OCI-LY7 (cell line): ENCODE measurements around the gene TRAF3IP3. TPM values are rescaled to one million over a fixed set of nuclear protein-coding genes. Genes with fewer than 3 reads are reported as not detected.

Experiments
- BruUV-seq: library from RNA; stranded (reverse); fragments of 400-500 nt; replicated peaks from 2 replicates; lab custom pipeline; 2021; lab: Mats Ljungman, UMichigan
- CTCF ChIA-PET: fragments of 300-600 bp; sonication (Branson Sonifier 250); formaldehyde crosslinking; loops from one replicate; lab custom pipeline; 2022; ENCODE audit warnings: antibody characterized with exemption; ENCODE audit not compliant: unreplicated experiment; lab: Charles Lee
- POLR2A ChIA-PET: fragments of 300-600 bp; sonication (Branson Sonifier 250); formaldehyde crosslinking; loops from one replicate; lab custom pipeline; 2022; ENCODE audit warnings: antibody characterized with exemption; lab: Charles Lee
- DNase-seq: peaks from one replicate; pipeline ENCODE4 v3.0.0-alpha.2; 2015; ENCODE audit warnings: low spot score
- H2AFZ ChIP-seq: fragments of 200-600 bp; sonication (generic), shearing (Covaris generic); 2 replicates; pipeline ENCODE4 v1.6.1; 2014; ENCODE audit warnings: mild to moderate bottlenecking, antibody characterized with exemption, low read length, moderate library complexity
- H3K27ac ChIP-seq: fragments of 200-600 bp; sonication (generic); 2 replicates; pipeline ENCODE4 v1.5.1; 2014; ENCODE audit warnings: mixed run types, low read depth, mild to moderate bottlenecking, moderate library complexity, low read length, inconsistent platforms; ENCODE audit not compliant: poor library complexity, severe bottlenecking
- H3K36me3 ChIP-seq: fragments of 200-600 bp; sonication (generic); 2 replicates; pipeline ENCODE4 v1.6.1; 2014; ENCODE audit warnings: mild to moderate bottlenecking, antibody characterized with exemption, low read length, moderate library complexity, mixed read lengths; ENCODE audit not compliant: insufficient read depth
- H3K4me1 ChIP-seq: fragments of 200-600 bp; sonication (generic); 2 replicates; pipeline ENCODE4 v1.5.1; 2014; ENCODE audit warnings: mild to moderate bottlenecking, low read length; ENCODE audit not compliant: insufficient read depth, poor library complexity, severe bottlenecking
- H3K4me2 ChIP-seq: fragments of 200-600 bp; sonication (generic); 2 replicates; pipeline ENCODE4 v1.6.1; 2014; ENCODE audit warnings: mild to moderate bottlenecking, low read length
- H3K4me3 ChIP-seq: fragments of 200-600 bp; sonication (generic); 2 replicates; pipeline ENCODE4 v1.5.1; 2014; ENCODE audit warnings: mild to moderate bottlenecking, low read depth, low read length; ENCODE audit not compliant: poor library complexity, severe bottlenecking
- H3K79me2 ChIP-seq: fragments of 200-600 bp; sonication (generic); 2 replicates; pipeline ENCODE4 v1.6.1; 2016; ENCODE audit warnings: low read depth, mild to moderate bottlenecking, low read length, moderate library complexity, mixed read lengths; ENCODE audit not compliant: insufficient read depth
- H3K9me2 ChIP-seq: fragments of 200-600 bp; sonication (generic); 2 replicates; pipeline ENCODE4 v1.6.1; 2016; ENCODE audit warnings: mild to moderate bottlenecking, low read length, mixed read lengths; ENCODE audit not compliant: insufficient read depth
- H3K9me3 ChIP-seq: fragments of 200-600 bp; sonication (generic); 2 replicates; pipeline ENCODE4 v1.6.1; 2014; ENCODE audit warnings: mild to moderate bottlenecking, mixed run types, low read length, mixed read lengths
- H4K20me1 ChIP-seq: fragments of 200-600 bp; sonication (generic); 2 replicates; pipeline ENCODE4 v1.6.1; 2014; ENCODE audit warnings: mild to moderate bottlenecking, antibody characterized with exemption, low read length, moderate library complexity, mixed read lengths; ENCODE audit not compliant: insufficient read depth
- CTCF ChIP-seq: fragments of 200-600 bp; sonication (generic); conservative IDR thresholded peaks from 2 replicates; pipeline ENCODE4 v1.5.1; 2014; ENCODE audit warnings: mild to moderate bottlenecking, antibody characterized with exemption, low read length, moderate library complexity, mixed read lengths
- EZH2phosphoT487 ChIP-seq: fragments of 200-600 bp; sonication (generic); IDR thresholded peaks from 2 replicates; pipeline ENCODE4 v1.6.1; 2018; ENCODE audit warnings: low read depth, borderline replicate concordance, mild to moderate bottlenecking, mixed run types, antibody characterized with exemption, low read length, moderate library complexity, mixed read lengths
- intact Hi-C: fragments of 100-400 bp; cut with micrococcal nuclease; formaldehyde crosslinking; loops from one replicate; pipeline ENCODE4 v1.10.0; 2022; ENCODE audit not compliant: unreplicated experiment
- total RNA-seq, 2 experiments: library from RNA; depleted of rRNA in 1 of 2; stranded (reverse); fragments of >200 nt in 1 of 2; shearing (Covaris generic) in 1 of 2; gene quantifications; 2 replicates each; pipeline ENCODE4 v1.2.3, GENCODE V29; 2014 to 2022

TRAF3IP3 gene
- total RNA-seq, 2 experiments from 2014 or later: 22.1 to 53.6 TPM

GRCh38 chr1:209810783-209811182 lies 54.9 kb downstream of the TRAF3IP3 start:
- TF ChIP-seq EZH2phosphoT487 (no peak), CTCF (no peak)
- Histone ChIP-seq H2AFZ (no peak overlapping the region), H3K4me3 (no peak overlapping the region), H4K20me1 (no peaks in the 10 kb centered on the region), H3K36me3 (no peaks in the 10 kb centered on the region), H3K9me2 (no peaks in the 10 kb centered on the region), H3K79me2 (no peaks in the 10 kb centered on the region), H3K9me3 (no peaks in the 10 kb centered on the region), H3K27ac (no peak overlapping the region), H3K4me1 (no peaks in the 10 kb centered on the region), H3K4me2 (no peak overlapping the region)
- DNase-seq: no peak
- intact Hi-C loops: no loop called here
- ChIA-PET POLR2A (interaction anchor here (0.8 to 1.2 kb wide), 2 partner anchors 13 to 27 kb away, joined by 3 read pairs; partner anchors contain the start of gene C1orf74), CTCF (no interaction called here)
- no TSS peak for BruUV-seq

GRCh38 chr1:209813902-209814301 lies 58.0 kb downstream of the TRAF3IP3 start:
- TF ChIP-seq EZH2phosphoT487 (no peak), CTCF (no peak)
- CTCF ChIA-PET: interaction anchor here (1.4 kb wide), 1 partner anchor 9 kb away, joined by 6 read pairs; no protein-coding TSS in a partner anchor

GRCh38 chr1:209815490-209815889 lies 59.6 kb downstream of the TRAF3IP3 start:
- intact Hi-C loops: no loop called here
- BruUV-seq: no TSS peak
- no peak overlapping the region for H3K4me2 ChIP-seq

More at GRCh38 chr1:209813902-209814301, 58.0 kb downstream of the TRAF3IP3 start:
- H3K79me2 ChIP-seq: no peaks in the 10 kb centered on the region
- POLR2A ChIA-PET: interaction anchor here (0.7 to 1.6 kb wide), 2 partner anchors 9 to 43 kb away, joined by 3 to 8 read pairs; no protein-coding TSS in a partner anchor
- no peaks in the 10 kb centered on the region for H3K9me2 ChIP-seq
- H3K4me3 ChIP-seq: no peak overlapping the region
- BruUV-seq: no TSS peak
- intact Hi-C loops: no loop called here
- no peaks in the 10 kb centered on the region for H3K36me3 ChIP-seq
- no peaks in the 10 kb centered on the region for H3K4me1 ChIP-seq
- no peak overlapping the region for H3K27ac ChIP-seq
- H4K20me1 ChIP-seq: no peaks in the 10 kb centered on the region
- H3K4me2 ChIP-seq: no peak overlapping the region
- H2AFZ ChIP-seq: no peak overlapping the region
- no peak for DNase-seq
- no peaks in the 10 kb centered on the region for H3K9me3 ChIP-seq

More at GRCh38 chr1:209815490-209815889, 59.6 kb downstream of the TRAF3IP3 start:
- Histone ChIP-seq H4K20me1 (no peaks in the 10 kb centered on the region), H3K9me2 (no peaks in the 10 kb centered on the region), H3K79me2 (no peaks in the 10 kb centered on the region), H3K4me3 (no peak overlapping the region), H3K4me1 (no peaks in the 10 kb centered on the region), H2AFZ (no peak overlapping the region), H3K9me3 (no peaks in the 10 kb centered on the region), H3K27ac (no peak overlapping the region), H3K36me3 (no peaks in the 10 kb centered on the region)
- no peak for DNase-seq
- CTCF ChIA-PET: interaction anchor here (0.6 kb wide), 1 partner anchor 8 kb away, joined by 5 read pairs; no protein-coding TSS in a partner anchor
- TF ChIP-seq CTCF: no peak
- TF ChIP-seq EZH2phosphoT487: no peak
- POLR2A ChIA-PET: interaction anchor here (0.8 kb wide), 1 partner anchor 9 kb away, joined by 5 read pairs; no protein-coding TSS in a partner anchor
